Measurements from ENCODE around the gene YY1.

Gene YY1

GRCh38 chr14:100317912-100318808 is 79.2 kb downstream of the YY1 start:
- DNase-seq = peak; percentile 67

GRCh38 chr14:100320157-100320856 is 81.4 kb downstream of the YY1 start:
- no peak for DNase-seq

- no peak for DNase-seq
These were observed 82.7 kb downstream of the YY1 start for GRCh38 chr14:100321473-100322137.

GRCh38 chr14:100322138-100322957 is 83.4 kb downstream of the YY1 start:
- no peak for DNase-seq

- no peak for DNase-seq
These were observed 84.4 kb downstream of the YY1 start, which contains the start of gene SLC25A47 for GRCh38 chr14:100323121-100323941. TSS of gene SLC25A47 (plus strand) at chr14:100323339. CDS start at chr14:100323415, 76 bp downstream.

- DNase-seq = no peak
These were observed 85.0 kb downstream of the YY1 start for GRCh38 chr14:100323942-100324307.

GRCh38 chr14:100325231-100325632 is 86.3 kb downstream of the YY1 start:
- no peak for DNase-seq

- no peak for DNase-seq
These were observed 87.0 kb downstream of the YY1 start for GRCh38 chr14:100325958-100326357.

- no peak for DNase-seq
These were observed 88.2 kb downstream of the YY1 start for GRCh38 chr14:100327128-100327527.

GRCh38 chr14:100328495-100329163 is 89.7 kb downstream of the YY1 start:
- DNase-seq = no peak

- DNase-seq = no peak
These were observed 90.5 kb downstream of the YY1 start for GRCh38 chr14:100329233-100330006.

- DNase-seq = no peak
These were observed 91.0 kb downstream of the YY1 start for GRCh38 chr14:100330007-100330344.

- DNase-seq = no peak
These were observed 91.5 kb downstream of the YY1 start for GRCh38 chr14:100330388-100330931.

GRCh38 chr14:100332071-100332639 is 93.2 kb downstream of the YY1 start:
- DNase-seq = no peak
